ENCODE data around the gene CYSTM1. TPM values are rescaled to one million over a fixed set of nuclear protein-coding genes. Genes with fewer than 3 reads are reported as not detected.

The CYSTM1 gene
- total and polyA plus RNA-seq, 2 donors (not counting 3 experiments of a cell fraction or from before 2014, with no cell fraction given): 28.9 to 41.5 TPM

DNA sequence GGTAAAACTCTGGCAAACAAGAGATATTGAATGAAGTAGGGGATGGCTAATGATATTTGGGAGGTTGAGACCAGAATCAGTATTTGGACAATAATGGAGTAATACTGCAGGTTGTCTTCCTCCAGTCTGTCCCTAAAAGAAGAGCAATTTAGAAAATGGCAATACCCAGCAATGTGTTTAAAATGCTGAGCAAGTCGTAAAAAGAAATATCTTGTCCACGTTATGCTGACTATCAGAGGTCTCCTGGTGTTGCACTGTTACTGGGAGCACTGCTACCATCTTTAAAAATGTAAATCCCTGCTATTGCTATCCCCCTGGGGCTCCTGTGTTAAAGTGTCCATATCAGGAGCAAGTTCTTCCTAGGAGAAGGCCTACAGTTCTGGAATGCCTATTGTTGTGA lies 10.4 kb downstream of the CYSTM1 start:
- Histone ChIP-seq H3K9ac (replicated peaks; ENCODE audit: extremely low read depth, insufficient read depth, low read length) (no peak overlapping the region), H3K9me1 (replicated peaks; ENCODE audit: control insufficient read depth, extremely low read depth, insufficient read depth, low read length) (no peaks in the 10 kb centered on the region), H3K27ac (ENCODE audit: insufficient read depth, low read depth, low read length) (no peak overlapping the region), H3K9me3 (replicated peaks; ENCODE audit: control insufficient read depth, insufficient read depth, low read length) (no peaks in the 10 kb centered on the region), H3K4me1 (ENCODE audit: control insufficient read depth, extremely low read depth, insufficient read depth, low read length) (no peaks in the 10 kb centered on the region), H2AFZ (ENCODE audit: low read depth, low read length) (no peak overlapping the region), H4K20me1 (replicated peaks; ENCODE audit: control insufficient read depth, extremely low read depth, insufficient read depth, low read length) (no peaks in the 10 kb centered on the region), H3K27me3 (ENCODE audit: control insufficient read depth in 2 of 2, insufficient read depth in 2 of 2, low read length in 2 of 2) (no peaks in the 10 kb centered on the region), H3K79me2 (ENCODE audit: control insufficient read depth, insufficient read depth, low read length) (no peaks in the 10 kb centered on the region), H3K36me3 (ENCODE audit: control insufficient read depth in 2 of 2, extremely low read depth in 1 of 2, insufficient read depth in 2 of 2, low read length in 2 of 2) (no peaks in the 10 kb centered on the region), H3K4me3 (replicated peaks in 1 of 3; ENCODE audit: insufficient read depth in 1 of 3, low read depth in 1 of 3, low read length in 3 of 3) (no peak overlapping the region), H3K4me2 (ENCODE audit: insufficient read depth, low read length) (no peak overlapping the region)
- POLR2A ChIA-PET: no interaction called here
- BruUV-seq (replicated peaks): no TSS peak
- FAIRE-seq (no peak), DNase-seq (ENCODE audit: low read depth, low spot score) (no peak)
- dilution Hi-C loops (cut with MboI; ENCODE audit: extremely low pct_ligation_motif_present, low sequenced_read_pairs) (no loop called here), intact Hi-C loops (cut with micrococcal nuclease) (no loop called here)
- CTCF ChIA-PET: interaction anchor here (1.4 kb wide), 1 partner anchor 20 kb away, joined by 4 read pairs; no protein-coding TSS in a partner anchor
- no peak for TF ChIP-seq JUN (IDR thresholded peaks at IDR 0.05; ENCODE audit: borderline replicate concordance, insufficient read depth, insufficient read length, low read depth)

DNA sequence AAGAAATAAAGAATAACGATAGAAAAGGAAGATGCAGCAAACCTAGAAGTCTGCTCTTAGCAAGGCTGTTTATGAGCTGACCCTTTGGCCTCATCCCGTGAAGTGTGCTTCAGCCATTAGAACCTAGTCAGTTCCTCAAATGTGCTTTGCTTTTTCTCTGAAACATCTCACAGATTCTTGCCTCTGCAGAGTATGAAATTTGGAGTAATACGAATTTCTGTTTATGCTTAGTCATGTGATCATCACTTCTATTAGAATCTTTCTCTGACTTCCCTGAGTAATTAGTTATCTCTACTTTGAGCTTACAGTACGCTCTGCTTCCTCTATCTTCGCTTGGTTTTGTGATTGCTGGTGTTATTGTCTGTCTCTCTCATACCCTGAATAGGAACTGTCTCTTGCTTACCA lies 11.3 kb downstream of the CYSTM1 start:
- Histone ChIP-seq H3K9me1 (replicated peaks; ENCODE audit: control insufficient read depth, extremely low read depth, insufficient read depth, low read length) (no peaks in the 10 kb centered on the region), H4K20me1 (replicated peaks; ENCODE audit: control insufficient read depth, extremely low read depth, insufficient read depth, low read length) (no peaks in the 10 kb centered on the region), H3K9me3 (replicated peaks; ENCODE audit: control insufficient read depth, insufficient read depth, low read length) (no peaks in the 10 kb centered on the region), H3K4me2 (ENCODE audit: insufficient read depth, low read length) (no peak overlapping the region), H2AFZ (ENCODE audit: low read depth, low read length) (no peak overlapping the region), H3K4me3 (replicated peaks in 1 of 3; ENCODE audit: insufficient read depth in 1 of 3, low read depth in 1 of 3, low read length in 3 of 3) (no peak overlapping the region), H3K9ac (replicated peaks; ENCODE audit: extremely low read depth, insufficient read depth, low read length) (no peak overlapping the region), H3K36me3 (ENCODE audit: control insufficient read depth in 2 of 2, extremely low read depth in 1 of 2, insufficient read depth in 2 of 2, low read length in 2 of 2) (no peaks in the 10 kb centered on the region), H3K4me1 (ENCODE audit: control insufficient read depth, extremely low read depth, insufficient read depth, low read length) (no peaks in the 10 kb centered on the region), H3K27ac (ENCODE audit: insufficient read depth, low read depth, low read length) (no peak overlapping the region), H3K79me2 (ENCODE audit: control insufficient read depth, insufficient read depth, low read length) (no peaks in the 10 kb centered on the region), H3K27me3 (ENCODE audit: control insufficient read depth in 2 of 2, insufficient read depth in 2 of 2, low read length in 2 of 2) (no peaks in the 10 kb centered on the region)
- FAIRE-seq: no peak
- no TSS peak for BruUV-seq (replicated peaks)
- ChIA-PET POLR2A (no interaction called here), CTCF (interaction anchor here (1.1 kb wide), 1 partner anchor 8 kb away, joined by 3 read pairs; no protein-coding TSS in a partner anchor)
- DNase-seq (ENCODE audit: low read depth, low spot score): no peak
- intact Hi-C loops (cut with micrococcal nuclease): no loop called here
- dilution Hi-C loops (cut with MboI; ENCODE audit: extremely low pct_ligation_motif_present, low sequenced_read_pairs): no loop called here
- TF ChIP-seq GATA2 (IDR thresholded peaks at IDR 0.05; ENCODE audit: insufficient read depth, insufficient read length, low read depth, low read length) (no peak), FOS (IDR thresholded peaks at IDR 0.05; ENCODE audit: borderline replicate concordance, insufficient read depth, low read length) (no peak), POLR2A (IDR thresholded peaks at IDR 0.05; ENCODE audit: low read depth, low read length) (no peak), JUN (IDR thresholded peaks at IDR 0.05; ENCODE audit: borderline replicate concordance, insufficient read depth, insufficient read length, low read depth) (no peak), EZH2 (IDR thresholded peaks at IDR 0.05; ENCODE audit: borderline replicate concordance, low read depth, low read length, severe bottlenecking) (no peak), MYC (IDR thresholded peaks at IDR 0.05; ENCODE audit: low read depth, low read length) (no peak), POLR2AphosphoS5 (IDR thresholded peaks at IDR 0.05; ENCODE audit: insufficient read depth, low read depth, low read length) (no peak)
- TF ChIP-seq, protein P1, sequence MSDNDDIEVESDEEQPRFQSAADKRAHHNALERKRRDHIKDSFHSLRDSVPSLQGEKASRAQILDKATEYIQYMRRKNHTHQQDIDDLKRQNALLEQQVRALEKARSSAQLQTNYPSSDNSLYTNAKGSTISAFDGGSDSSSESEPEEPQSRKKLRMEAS (IDR thresholded peaks at IDR 0.05; ENCODE audit: insufficient read depth, insufficient read length): no peak
